GM19328 (cell line): ENCODE data around the gene NOL9.
"Not testable (repeated sequence)": the region's sequence is repeated elsewhere in the genome, so short reads cannot be mapped to it uniquely, and the experiment has no call there.

Experiments used
- ATAC-seq: cut with Tn5 transposase; IDR thresholded peaks from one replicate; pipeline ENCODE4 v1.9.1; 2021; ENCODE audit warnings: mild to moderate bottlenecking, moderate library complexity; ENCODE audit not compliant: unreplicated experiment

Gene NOL9

DNA sequence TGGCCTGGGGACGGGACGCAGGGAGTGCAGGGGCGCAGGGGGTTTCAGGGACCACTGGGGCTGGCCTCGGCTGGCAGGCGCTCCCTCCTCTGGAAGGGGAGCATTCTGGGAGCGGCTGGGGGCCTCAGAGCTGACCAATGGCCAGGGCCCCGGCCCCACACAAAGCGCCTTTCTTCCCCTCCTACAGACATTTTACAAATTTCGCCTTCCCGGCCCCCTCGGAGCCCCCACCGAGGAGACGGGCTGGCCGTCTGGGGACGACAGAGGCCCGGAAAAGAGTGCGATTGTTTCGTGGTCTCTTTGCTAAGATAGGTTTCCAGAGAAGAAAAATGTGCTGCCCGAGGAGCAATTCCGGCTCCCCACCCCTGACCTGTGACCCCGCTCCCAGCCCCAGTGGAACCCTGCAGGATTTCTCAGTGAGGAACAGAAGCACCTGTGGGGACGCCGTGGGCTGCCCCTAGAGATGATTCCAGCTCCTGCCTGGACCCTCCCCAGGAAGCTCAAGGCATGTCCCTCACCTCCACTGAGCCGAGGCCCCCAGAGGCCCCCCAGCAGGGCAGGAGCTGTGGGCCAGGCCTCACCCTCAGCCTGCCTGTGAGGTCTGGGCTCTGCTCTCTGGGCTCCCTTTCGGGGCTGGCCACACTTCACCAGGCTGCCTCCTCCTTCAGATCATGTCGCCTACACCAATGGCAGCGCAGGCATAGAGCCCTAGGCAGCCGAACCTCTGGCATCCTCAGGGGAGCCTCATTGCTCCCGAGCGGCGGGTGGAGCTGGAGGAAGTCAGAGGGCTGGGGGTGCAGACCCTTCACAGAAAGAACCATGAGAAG lies 47.9 kb downstream of the NOL9 start:
- no peak for ATAC-seq

DNA sequence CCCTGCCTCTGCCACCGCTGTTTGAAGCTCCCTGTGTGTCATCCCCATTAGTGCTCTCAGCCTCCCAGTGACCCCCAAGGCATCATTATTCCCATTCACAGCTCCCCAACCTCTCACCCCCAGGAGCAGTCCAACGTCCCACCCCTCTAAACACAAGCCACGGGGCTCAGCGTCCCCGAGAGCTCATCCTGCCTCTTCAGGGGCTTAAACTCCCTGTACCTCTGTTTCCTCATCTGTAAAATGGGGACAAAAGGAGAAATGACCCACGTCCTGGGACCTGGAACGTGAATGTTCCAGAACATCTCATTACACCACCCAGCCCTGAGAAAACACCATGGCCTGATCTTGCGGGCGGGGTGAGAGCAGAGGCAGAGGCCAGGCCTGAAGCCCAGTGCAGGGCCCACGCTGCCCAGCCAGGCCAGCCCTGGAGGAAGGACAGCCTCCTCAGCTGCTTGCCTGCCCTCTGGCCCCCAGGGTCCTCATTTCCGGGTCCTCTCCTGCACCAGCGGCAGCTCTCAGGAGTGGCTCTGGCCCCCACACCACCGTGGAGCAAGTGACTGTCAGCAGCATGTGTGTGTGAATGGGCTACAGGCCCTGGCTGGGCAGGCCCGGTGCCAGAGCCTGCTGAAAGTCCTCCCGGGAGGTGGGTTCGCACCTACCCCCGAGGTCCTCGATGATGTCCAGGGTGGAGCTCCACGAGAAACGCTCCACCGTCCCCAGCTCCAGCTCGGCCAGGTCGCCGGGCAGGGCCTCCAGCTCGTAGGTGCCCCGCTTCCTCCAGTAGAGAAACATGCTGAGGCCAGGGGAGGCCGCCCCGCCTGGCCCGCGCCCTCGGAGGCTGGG lies 48.7 kb downstream of the NOL9 start:
- ATAC-seq: no peak

DNA sequence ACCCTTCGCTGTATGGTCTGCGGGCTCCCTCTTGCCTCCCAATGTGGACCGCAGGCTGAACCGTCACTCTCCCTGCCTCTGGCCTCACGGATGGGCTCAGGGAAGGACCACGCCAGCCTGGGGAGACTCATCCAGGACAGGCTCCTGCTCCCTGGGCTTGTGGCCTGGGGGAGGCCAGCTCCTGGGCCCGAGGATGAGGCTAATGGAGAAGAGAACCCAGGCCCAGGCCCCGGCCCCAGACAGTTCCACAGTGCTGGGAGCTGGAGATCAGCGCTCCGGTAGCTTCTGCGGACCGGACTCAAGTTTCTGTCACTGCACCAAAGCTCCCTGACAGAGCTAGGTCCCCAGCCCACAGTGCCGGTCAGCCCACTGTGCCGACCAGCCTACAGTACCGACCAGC lies 49.4 kb downstream of the NOL9 start:
- no peak for ATAC-seq

DNA sequence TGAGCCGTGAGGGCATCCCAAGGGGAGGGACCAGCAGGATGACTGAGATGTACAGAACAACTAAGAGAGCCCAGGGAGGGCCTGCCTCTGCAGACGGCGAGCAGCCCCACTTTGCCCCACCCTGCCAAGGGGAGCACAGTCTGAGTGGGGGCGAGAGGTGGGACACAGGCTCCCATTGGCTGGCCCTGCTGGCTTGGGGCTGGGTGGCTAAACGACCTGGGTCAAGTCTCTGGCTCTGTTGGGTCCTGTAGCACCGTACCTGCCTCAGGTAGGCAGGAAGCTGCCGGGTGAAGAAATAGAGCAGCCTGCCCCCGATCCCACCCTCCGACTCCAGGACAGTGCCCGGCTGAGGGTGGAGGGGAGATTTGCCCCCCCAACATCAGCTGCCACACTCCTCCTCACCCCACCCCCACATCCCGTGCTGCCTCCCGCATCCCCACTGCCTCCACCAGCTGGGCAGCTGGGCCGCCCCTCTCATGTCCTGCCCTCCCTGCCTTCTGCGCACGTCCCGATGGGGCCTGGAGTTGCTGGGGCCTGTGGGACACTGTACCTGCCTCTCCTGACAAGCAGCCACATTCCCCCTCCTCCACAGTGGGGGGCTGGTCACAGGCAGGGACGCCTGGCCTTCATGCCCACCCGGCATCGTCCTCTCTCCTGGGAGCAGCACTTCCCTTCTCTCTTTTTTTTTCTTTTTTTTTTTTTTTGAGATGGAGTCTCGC lies 50.3 kb downstream of the NOL9 start:
- no peak for ATAC-seq

DNA sequence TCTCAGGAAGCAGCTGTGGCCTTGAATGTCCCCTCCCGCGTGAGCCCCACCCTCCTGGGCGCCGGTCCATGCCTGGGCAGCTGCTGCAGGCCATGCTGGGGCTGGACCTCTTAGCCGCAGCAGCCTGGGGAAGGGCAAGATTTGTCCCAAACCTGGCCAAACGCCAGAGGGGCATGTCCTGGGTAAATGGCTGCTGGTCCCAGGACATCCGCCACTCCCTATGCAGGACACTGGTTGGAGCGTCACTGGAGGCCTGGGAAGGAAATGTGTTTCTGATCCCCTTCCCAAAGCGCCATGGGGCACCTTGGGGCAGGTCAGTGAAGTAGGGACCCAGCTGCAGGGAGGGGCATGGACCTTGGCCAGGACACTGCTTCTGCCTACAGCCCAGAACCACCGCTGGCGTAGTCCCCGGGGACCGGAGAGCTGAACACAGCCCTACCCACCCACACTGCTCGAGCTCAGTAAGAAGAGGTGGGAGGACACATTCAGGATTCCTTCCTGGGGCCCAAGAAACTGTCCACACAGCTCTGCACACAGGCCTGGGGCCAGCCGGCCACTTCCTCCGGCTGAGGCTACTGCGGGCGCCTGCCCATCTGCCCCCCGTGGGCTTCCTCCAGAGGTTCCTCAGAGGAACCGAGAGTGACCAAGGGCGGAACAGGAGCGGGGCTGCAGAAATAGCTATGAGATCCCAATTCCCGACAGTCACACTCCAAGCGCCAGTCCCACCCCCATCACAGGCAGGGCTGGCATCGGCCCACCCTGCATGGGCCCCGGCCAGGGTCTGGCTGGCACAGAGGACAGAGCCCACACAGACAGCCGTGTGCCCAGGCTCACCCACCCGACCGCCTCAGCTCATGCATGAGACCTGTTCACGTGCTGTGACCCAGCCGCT lies 52.1 kb downstream of the NOL9 start:
- ATAC-seq: no peak

DNA sequence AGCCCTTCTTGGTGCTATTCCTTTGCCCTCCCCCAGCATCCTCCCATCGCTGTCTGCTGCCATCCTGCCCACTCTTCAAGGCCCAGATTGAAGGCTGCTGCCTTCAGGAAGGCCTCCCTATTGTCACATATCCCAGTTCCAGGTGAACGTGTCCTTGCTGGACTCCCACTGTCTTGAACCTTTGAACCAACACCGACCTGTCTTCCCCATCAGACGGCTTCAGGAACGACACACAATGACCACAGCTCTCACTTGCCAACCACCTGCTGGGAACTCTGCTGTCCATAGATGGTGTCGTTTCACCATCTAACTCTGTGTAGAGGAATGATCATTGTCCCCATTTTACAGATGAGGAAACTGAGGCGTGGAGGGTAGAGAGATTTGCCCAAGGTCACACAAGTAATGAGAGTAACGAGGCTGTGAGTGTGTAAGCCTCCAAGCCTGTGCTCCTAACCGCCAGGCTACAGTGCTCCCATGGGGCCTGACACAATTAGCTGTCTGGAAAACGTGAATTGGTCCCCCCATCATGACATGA lies 53.0 kb downstream of the NOL9 start:
- ATAC-seq: no peak

DNA sequence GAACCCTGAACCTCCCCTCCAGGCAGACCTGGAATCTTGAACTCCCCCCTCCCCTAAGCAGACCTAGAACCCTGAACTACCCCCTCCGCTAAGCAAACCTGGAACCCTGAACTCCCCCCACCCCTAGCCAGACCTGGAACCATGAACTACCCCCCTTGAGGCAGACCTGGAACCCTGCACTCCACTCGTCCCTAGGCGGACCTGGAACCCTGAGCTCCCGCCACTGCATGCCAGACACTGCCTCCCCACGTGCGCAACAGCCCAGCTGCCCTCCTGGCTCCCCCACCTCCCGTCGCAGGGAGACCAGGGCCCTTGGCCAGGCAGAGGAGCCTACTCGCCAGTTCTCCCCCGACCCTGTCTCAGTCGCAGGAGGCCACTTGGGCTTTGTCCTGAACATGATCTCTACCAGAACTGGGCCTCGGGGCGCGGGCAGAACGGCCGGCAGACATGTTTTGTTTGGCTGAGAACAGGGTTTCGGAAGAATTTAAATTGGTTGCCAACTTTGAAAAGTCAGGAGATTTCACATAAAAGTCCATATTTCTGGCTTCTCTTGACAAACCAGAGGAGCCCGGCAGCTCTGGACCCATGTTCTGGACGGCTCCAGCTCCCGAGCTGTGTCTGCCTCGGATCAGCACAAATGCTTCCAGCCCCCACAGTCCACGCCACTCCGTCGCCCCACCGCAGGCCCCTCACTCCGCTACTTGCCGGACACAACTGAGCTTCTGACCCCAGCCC lies 53.6 kb downstream of the NOL9 start:
- ATAC-seq: no peak

DNA sequence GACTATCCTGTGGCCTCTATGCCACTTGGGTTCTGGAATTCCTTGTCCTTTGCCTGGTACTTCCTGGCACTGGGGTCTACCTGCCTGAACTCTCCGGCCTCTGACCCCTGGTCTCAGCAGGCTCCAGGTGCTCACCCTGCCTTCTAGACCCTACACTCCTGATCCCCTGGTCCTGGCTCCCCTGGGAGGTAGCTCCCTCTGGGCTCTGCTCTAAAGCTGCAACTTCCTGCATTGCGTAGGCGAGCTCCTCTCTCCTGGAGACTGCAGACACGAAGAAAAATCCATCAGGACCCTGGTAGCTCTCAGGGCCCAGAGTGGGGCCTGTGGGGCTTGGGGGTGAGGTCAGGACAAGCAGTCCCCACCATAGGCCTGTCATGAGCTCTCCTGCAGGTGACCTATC lies 55.0 kb downstream of the NOL9 start:
- no peak for ATAC-seq

DNA sequence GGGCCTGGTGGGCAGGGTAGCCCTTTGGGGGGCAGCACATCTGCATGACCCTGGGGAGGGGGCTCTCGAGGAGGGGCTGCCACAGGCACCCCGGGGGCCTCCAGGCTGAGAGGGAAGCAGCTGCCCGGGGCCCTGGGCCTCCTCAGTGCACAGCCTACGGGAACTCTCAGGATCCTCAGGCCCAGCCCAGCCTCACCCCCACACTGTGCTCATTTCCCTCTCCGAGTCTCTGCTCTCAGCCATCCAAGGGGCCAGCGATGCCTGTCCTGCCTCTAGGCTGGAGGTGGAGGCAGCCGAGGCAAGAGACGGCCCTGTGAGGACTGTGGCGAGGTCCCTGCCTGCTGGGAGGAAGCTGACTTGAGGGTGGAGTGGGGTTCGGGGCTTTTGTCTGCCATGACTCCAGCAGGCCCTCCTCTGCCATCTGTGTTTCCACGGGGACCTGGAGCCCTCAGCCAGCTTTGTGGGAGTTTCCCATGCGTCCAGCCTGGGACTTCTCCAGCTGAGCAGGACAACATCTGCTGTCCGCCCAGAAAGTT lies 55.7 kb downstream of the NOL9 start:
- no peak for ATAC-seq

DNA sequence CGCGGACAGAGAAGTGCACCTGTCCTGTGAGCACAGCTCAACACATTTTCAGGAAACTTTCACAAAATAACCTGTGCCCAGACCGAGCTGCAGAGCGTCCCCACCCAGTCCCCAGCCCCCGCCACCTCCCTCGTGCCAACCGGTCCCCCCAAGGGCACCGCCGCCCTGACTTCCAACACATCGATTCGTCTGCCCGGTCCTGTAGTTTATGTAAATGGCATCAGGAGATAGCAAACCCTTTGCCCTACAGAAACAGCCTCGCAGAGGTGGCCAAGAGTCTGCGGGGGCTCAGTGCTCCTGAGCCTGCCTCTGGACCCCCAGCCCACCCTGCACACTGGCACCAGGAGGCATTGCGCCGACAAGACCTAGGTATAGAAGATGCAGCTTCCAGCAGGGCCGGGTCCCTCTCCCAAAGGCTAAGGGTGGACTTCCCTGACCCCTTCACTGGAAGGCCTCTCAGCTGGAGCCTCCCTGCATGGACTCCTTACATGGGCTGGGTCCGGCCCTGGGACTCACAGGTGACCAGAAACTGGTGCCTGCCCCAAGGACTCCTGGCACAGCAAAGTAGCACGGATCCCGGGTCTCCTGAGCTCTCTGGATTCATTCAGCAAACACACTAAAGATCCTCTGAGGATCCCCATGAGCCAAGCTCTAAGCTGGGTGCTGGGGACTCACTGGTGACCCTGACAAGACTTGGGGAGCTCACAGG lies 56.3 kb downstream of the NOL9 start:
- no peak for ATAC-seq

DNA sequence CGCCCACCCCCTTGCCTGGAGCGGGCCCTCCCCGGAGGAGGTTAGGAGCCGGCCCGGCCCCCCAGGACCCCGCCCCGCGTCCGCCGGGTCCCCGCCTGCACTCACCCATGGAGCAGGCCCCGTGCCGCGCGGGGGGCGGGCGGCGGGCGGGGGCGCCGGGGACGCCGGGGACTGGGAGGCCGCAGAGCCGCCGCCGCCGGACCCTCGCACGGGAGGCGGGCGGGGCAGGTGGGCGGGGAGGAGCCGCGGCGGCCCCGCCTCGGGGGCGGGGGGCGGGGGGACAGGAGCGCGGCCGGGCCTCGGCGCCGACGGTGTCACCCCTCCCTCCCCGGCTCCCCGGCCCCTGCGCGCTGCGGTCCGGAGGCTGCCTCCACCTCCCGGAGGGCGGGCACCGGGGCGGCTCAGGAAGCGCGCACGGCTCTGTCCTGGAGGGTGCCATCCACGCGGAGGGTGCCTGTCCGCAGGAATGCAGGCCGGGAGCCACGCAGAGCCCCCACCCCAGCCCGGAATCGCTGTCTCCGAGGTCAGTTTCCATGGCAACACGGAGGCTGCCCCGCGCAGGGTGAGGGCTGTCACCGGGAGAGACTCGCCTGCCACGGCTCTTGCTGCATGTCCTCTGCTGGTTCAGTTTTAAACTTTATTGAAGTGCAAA lies 57.0 kb downstream of the NOL9 start:
- no peak for ATAC-seq

DNA sequence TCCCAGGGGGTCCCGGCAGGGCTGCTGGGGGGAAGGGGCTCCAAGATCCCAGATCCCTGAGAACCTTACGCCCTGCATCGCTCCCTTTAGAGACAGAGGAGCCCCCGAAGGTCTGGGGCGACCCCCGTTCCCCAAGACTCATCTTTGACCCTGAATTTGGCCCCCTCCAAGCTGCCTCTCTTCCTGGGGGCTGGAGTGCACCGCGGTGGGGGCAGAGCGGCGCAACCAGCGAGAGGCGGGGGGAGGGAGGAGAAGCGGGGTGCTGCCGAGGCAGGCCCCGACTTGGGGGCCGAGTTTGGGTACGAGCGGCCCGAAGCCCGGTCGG lies 57.5 kb downstream of the NOL9 start:
- no peak for ATAC-seq

DNA sequence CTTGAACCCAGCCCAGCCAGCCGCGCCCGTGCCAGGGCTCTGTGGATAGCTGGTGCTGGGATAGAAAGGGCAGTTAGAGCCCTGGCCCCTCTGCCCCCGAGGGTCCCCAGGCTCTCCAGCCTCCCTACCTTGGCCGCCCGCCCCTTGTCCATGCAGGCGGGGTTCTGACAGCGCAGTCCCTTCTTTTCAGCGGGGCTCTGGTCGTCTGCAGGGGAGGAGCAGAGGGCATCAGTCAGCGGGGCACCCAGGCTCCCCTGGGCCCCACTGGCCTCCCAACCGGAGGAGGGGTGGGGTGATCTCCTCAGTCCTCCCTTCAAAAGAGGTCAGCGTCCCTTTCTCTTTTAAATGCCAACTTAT lies 58.0 kb downstream of the NOL9 start:
- no peak for ATAC-seq

DNA sequence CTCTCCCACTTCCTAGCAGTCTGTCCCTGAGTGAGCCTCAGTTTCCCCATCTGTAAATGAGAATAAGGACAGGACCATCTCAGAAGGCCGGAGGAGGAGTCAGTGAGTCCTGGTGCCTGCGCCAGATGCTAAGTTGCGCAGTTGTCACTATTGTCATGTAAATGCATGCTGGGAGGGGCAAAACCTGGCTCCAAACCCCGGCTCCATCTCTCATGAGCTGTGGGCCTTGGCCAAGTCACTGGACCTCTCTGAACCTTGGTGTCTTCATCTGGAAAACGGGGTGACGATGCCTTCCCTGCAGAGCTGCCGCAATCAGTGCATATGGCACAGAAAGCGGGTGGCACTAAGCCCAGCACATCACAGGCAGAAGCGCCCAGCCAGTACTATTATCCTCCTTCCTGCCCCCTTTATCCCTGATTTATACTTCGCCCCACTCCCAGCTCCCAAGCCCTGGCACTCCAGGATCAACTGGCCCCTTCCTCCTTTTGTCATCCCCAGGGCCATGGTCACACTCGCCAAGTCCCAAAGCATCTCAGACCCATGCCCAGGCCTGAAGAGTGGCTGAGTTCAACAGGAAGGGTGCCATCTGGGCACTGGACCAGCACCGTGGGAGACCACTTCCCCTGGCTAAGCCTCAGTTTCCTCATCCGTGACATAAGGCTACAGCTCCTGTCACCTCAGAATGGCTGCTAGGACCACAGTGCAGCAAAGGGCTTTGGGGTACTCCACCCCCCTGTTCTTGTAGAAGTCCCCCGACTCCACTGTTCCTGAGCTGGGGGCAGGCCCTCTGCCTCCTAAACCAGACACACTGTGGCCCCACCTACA lies 58.6 kb downstream of the NOL9 start:
- ATAC-seq: no peak

DNA sequence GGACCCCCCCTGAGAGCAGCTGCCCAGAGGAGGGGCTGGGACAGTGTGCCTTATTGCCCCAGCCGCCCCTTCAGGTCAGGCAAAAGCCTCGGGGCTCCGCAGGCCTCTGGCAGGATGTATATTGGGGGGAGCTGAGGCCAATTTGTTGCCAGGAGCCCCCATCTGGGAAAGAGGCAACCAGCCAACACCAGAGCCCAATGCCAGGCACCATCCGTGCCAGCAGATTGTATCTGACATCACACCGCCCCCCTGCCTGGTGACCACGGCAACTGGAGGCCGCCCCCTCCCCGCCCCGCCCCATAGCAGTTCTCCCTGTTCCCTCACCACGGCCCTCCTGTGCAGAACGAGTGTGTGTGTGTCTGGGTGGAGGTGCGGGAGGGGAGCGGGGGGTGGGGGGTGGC lies 59.3 kb downstream of the NOL9 start:
- no peak for ATAC-seq

DNA sequence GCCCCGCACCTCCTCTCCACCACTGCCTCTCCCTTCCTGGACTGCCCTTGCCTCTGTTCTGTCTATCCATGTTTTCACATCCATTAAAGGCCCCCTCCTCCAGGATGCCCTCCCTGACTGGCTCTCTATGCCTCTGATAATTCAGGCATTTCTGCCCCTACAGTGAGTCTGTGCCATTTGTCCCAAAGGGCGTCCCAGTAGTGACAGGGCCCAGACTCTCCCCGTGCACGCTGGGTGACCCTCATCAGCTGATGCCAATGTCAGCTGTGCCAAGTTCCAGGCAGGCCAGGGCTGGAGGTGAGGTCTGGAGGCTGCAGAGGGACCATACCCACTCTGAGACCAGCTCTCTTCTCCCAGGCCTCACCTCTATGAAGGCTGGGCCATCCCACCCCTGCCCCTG lies 59.7 kb downstream of the NOL9 start:
- ATAC-seq: no peak

DNA sequence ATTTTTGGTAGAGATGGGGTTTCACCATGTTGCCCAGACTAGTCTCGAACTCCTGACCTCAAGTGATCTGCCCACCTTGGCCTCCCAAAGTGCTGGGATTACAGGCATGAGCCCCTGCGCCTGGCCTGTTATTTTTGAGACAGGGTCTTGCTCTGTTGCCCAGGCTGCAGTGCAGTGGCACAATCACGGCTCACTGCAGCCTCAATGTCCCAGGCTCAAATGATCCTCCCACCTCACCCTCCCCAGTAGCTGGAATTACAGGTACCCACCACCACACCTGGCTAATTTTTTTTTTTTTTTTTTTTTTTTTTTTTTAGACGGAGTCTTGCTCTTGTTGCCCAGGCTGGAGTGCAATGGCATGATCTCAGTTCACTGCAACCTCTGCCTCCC lies 60.5 kb downstream of the NOL9 start:
- not testable (repeated sequence) for ATAC-seq

DNA sequence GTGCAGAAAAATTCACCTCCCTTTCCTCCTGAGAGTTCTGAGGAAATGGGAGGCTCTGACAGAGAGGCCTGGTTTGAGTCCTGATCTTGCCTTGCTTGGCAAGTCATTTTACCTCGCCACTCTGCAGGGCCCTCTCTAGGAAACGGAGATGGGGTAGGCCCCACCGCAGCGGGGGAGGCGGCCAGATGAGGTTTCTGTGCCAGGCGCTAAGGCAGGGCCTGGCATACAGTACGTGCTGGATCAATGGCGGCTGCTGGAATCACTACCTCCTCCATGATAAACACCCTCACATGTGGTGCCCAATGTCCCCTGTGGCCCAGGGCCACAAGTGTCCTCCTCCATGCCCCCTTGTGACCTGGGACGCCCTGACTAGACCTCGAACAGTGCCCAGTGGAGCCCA lies 62.3 kb downstream of the NOL9 start:
- no peak for ATAC-seq
